Measurements from ENCODE around the gene NEDD4L.

The NEDD4L gene

GRCh38 chr18:58290116-58290695 is 246.2 kb downstream of the NEDD4L start:
- no peak for DNase-seq (ENCODE audit: low read depth)

GRCh38 chr18:58291131-58291530 is 247.1 kb downstream of the NEDD4L start:
- no peak for DNase-seq (ENCODE audit: low read depth)

GRCh38 chr18:58292638-58293037 is 248.6 kb downstream of the NEDD4L start:
- DNase-seq (ENCODE audit: low read depth) = no peak

GRCh38 chr18:58297198-58297597 is 253.2 kb downstream of the NEDD4L start:
- DNase-seq (ENCODE audit: low read depth) = no peak

GRCh38 chr18:58298251-58299134 is 254.5 kb downstream of the NEDD4L start:
- DNase-seq (ENCODE audit: low read depth) = no peak

GRCh38 chr18:58299135-58299473 is 255.1 kb downstream of the NEDD4L start:
- DNase-seq (ENCODE audit: low read depth) = no peak

GRCh38 chr18:58299936-58300335 is 255.9 kb downstream of the NEDD4L start:
- no peak for DNase-seq (ENCODE audit: low read depth)

- DNase-seq (ENCODE audit: low read depth) = no peak
These were observed 256.8 kb downstream of the NEDD4L start for GRCh38 chr18:58300867-58301266.

- no peak for DNase-seq (ENCODE audit: low read depth)
These were observed 258.8 kb downstream of the NEDD4L start for GRCh38 chr18:58302811-58303210.

- DNase-seq (ENCODE audit: low read depth) = no peak
These were observed 259.3 kb downstream of the NEDD4L start for GRCh38 chr18:58303363-58303762.

- DNase-seq (ENCODE audit: low read depth) = no peak
These were observed 261.8 kb downstream of the NEDD4L start for GRCh38 chr18:58305792-58306191.

- DNase-seq (ENCODE audit: low read depth) = no peak
These were observed 263.4 kb downstream of the NEDD4L start for GRCh38 chr18:58307441-58307840.

GRCh38 chr18:58308463-58308862 is 264.4 kb downstream of the NEDD4L start:
- no peak for DNase-seq (ENCODE audit: low read depth)

- no peak for DNase-seq (ENCODE audit: low read depth)
These were observed 265.1 kb downstream of the NEDD4L start for GRCh38 chr18:58309099-58309498.

- no peak for DNase-seq (ENCODE audit: low read depth)
These were observed 265.7 kb downstream of the NEDD4L start for GRCh38 chr18:58309610-58310239.

- DNase-seq (ENCODE audit: low read depth) = no peak
These were observed 266.5 kb downstream of the NEDD4L start for GRCh38 chr18:58310517-58310916.

GRCh38 chr18:58311390-58311789 is 267.4 kb downstream of the NEDD4L start:
- DNase-seq (ENCODE audit: low read depth) = no peak

- no peak for DNase-seq (ENCODE audit: low read depth)
These were observed 269.5 kb downstream of the NEDD4L start for GRCh38 chr18:58313491-58314032.

- no peak for DNase-seq (ENCODE audit: low read depth)
These were observed 270.3 kb downstream of the NEDD4L start for GRCh38 chr18:58314284-58314683.

GRCh38 chr18:58315041-58315440 is 271.0 kb downstream of the NEDD4L start:
- no peak for DNase-seq (ENCODE audit: low read depth)

- DNase-seq (ENCODE audit: low read depth) = no peak
These were observed 271.8 kb downstream of the NEDD4L start for GRCh38 chr18:58315739-58316215.

GRCh38 chr18:58316396-58317342 is 272.6 kb downstream of the NEDD4L start:
- DNase-seq (ENCODE audit: low read depth) = no peak

Data from stimulated activated CD8-positive, alpha-beta memory T cell treated with anti-CD3 and anti-CD28 coated beads, Interleukin-15, amount 100 ng/mL, for 1 hour (primary cell).